ENCODE data around the gene LDHD.

The LDHD gene

GRCh38 chr16:75108792-75109731 lies 7.5 kb downstream of the LDHD start:
- Mint-ChIP-seq H3K4me3 (peak overlapping the region; percentile 65 to 69), H3K27me3 (peaks cover 25% of the 10 kb centered on the region), H3K9me3 (peaks cover 0 to 5% of the 10 kb centered on the region in 2 donors), H3K27ac (peak overlapping the region; percentile 34 to 68), H3K4me1 (peaks cover 74% of the 10 kb centered on the region)
- ATAC-seq (peak; percentile 78), DNase-seq (peak; percentile 54 to 78)

GRCh38 chr16:75107505-75107904 lies 9.1 kb downstream of the LDHD start:
- DNase-seq = no peak
- peaks cover 0 to 8% of the 10 kb centered on the region in 2 donors for H3K9me3 Mint-ChIP-seq
- H3K27ac Mint-ChIP-seq = no peak overlapping the region
- peaks cover 67% of the 10 kb centered on the region for H3K4me1 Mint-ChIP-seq
- H3K4me3 Mint-ChIP-seq = no peak overlapping the region
- peaks cover 13% of the 10 kb centered on the region for H3K27me3 Mint-ChIP-seq
- ATAC-seq = no peak

- Mint-ChIP-seq H3K4me1 (peaks cover 58% of the 10 kb centered on the region), H3K4me3 (peak overlapping the region in 1 of 2 donors; percentile 18), H3K27ac (no peak overlapping the region), H3K9me3 (peaks cover 0 to 8% of the 10 kb centered on the region in 2 donors), H3K27me3 (peaks cover 4% of the 10 kb centered on the region)
- DNase-seq = no peak
- ATAC-seq = no peak
Observed at GRCh38 chr16:75106351-75107274, 10.0 kb downstream of the LDHD start.

- Mint-ChIP-seq H3K27ac (peak overlapping the region in 1 of 2 donors; percentile 7), H3K27me3 (no peaks in the 10 kb centered on the region), H3K4me1 (peaks cover 50% of the 10 kb centered on the region), H3K9me3 (peaks cover 0 to 8% of the 10 kb centered on the region in 2 donors), H3K4me3 (no peak overlapping the region)
- DNase-seq (no peak), ATAC-seq (no peak)
Observed at GRCh38 chr16:75105306-75106061, 11.1 kb downstream of the LDHD start.

GRCh38 chr16:75104836-75105235 lies 11.7 kb downstream of the LDHD start:
- no peak overlapping the region for H3K27ac Mint-ChIP-seq
- DNase-seq = no peak
- peaks cover 50% of the 10 kb centered on the region for H3K4me1 Mint-ChIP-seq
- no peak overlapping the region for H3K4me3 Mint-ChIP-seq
- H3K9me3 Mint-ChIP-seq = peaks cover 0 to 8% of the 10 kb centered on the region in 2 donors
- H3K27me3 Mint-ChIP-seq = no peaks in the 10 kb centered on the region
- no peak for ATAC-seq

DNA sequence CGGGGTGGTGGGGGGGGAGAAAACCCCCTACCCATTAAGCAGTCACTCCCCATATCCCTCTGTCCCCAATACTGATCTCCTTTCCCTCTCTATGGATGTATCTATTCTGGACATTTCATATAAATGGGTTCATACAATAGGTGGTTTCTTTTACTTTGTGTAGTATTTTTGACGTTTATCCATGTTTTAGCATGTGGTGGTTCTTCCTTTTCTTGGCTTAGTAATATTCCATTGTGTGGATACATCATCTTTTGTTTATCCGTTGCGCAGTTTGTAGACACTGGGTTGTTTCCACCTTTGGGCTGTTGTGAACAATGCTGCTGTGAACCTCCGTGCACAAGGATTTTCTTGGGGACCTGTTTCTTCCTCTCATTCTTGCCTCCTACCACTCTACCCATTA lies 12.6 kb downstream of the LDHD start:
- H3K9me3 Mint-ChIP-seq = peaks cover 0 to 8% of the 10 kb centered on the region in 2 donors
- no peak overlapping the region for H3K27ac Mint-ChIP-seq
- H3K4me3 Mint-ChIP-seq = no peak overlapping the region
- DNase-seq = no peak
- H3K4me1 Mint-ChIP-seq = peaks cover 50% of the 10 kb centered on the region
- no peak for ATAC-seq
- no peaks in the 10 kb centered on the region for H3K27me3 Mint-ChIP-seq

GRCh38 chr16:75102595-75102994 lies 14.0 kb downstream of the LDHD start:
- H3K9me3 Mint-ChIP-seq = peaks cover 0 to 8% of the 10 kb centered on the region in 2 donors
- ATAC-seq (no peak), DNase-seq (no peak)
- H3K27me3 Mint-ChIP-seq = no peaks in the 10 kb centered on the region
- peaks cover 52% of the 10 kb centered on the region for H3K4me1 Mint-ChIP-seq
- H3K27ac Mint-ChIP-seq = no peak overlapping the region
- H3K4me3 Mint-ChIP-seq = no peak overlapping the region

DNA sequence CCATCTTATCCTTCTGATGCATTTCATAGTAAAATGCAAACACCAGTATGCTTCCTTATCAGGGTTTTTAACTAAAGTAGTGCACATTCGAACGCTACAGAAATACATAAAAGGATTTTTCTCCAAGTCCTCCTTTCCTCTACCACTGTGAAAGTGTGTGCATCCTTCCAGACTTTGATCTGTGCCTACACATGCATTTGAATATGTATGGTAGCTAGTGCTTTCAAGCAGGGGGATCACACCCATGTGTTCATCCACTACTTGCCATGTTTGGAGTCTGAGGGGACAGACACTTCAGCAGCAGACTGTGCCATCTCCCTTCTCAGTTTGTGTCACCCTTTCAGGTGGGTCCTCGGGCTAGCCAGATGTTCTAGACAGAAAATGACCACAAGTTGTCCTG lies 14.9 kb downstream of the LDHD start:
- Mint-ChIP-seq H3K27me3 (no peaks in the 10 kb centered on the region), H3K27ac (peak overlapping the region in 1 of 2 donors; percentile 31), H3K4me3 (no peak overlapping the region), H3K4me1 (peaks cover 61% of the 10 kb centered on the region), H3K9me3 (peaks cover 0 to 8% of the 10 kb centered on the region in 2 donors)
- DNase-seq = no peak
- no peak for ATAC-seq

- H3K27me3 Mint-ChIP-seq = no peaks in the 10 kb centered on the region
Observed at GRCh38 chr16:75100603-75100990, 16.0 kb downstream of the LDHD start.

GRCh38 chr16:75099738-75100602 lies 16.6 kb downstream of the LDHD start:
- H3K9me3 Mint-ChIP-seq = peaks cover 0 to 8% of the 10 kb centered on the region in 2 donors
- peak overlapping the region; percentile 61 to 79 for H3K27ac Mint-ChIP-seq
- peaks cover 58% of the 10 kb centered on the region for H3K4me1 Mint-ChIP-seq
- H3K27me3 Mint-ChIP-seq = no peaks in the 10 kb centered on the region
- peak in 1 of 2 donors; percentile 52 for DNase-seq
- H3K4me3 Mint-ChIP-seq = peak overlapping the region; percentile 53 to 59
- peak; percentile 65 for ATAC-seq

More at GRCh38 chr16:75100603-75100990, 16.0 kb downstream of the LDHD start:
- H3K4me3 Mint-ChIP-seq = no peak overlapping the region
- ATAC-seq (no peak), DNase-seq (no peak)
- peaks cover 58% of the 10 kb centered on the region for H3K4me1 Mint-ChIP-seq
- peak overlapping the region in 1 of 2 donors; percentile 51 for H3K27ac Mint-ChIP-seq
- peaks cover 0 to 8% of the 10 kb centered on the region in 2 donors for H3K9me3 Mint-ChIP-seq

GRCh38 chr16:75099075-75099667 lies 17.4 kb downstream of the LDHD start:
- H3K9me3 Mint-ChIP-seq = peaks cover 0 to 4% of the 10 kb centered on the region in 2 donors
- peak overlapping the region; percentile 61 to 79 for H3K27ac Mint-ChIP-seq
- H3K4me3 Mint-ChIP-seq = peak overlapping the region; percentile 59 to 64
- ATAC-seq (no peak), DNase-seq (no peak)
- peaks cover 54% of the 10 kb centered on the region for H3K4me1 Mint-ChIP-seq
- no peaks in the 10 kb centered on the region for H3K27me3 Mint-ChIP-seq

GRCh38 chr16:75097941-75098901 lies 18.4 kb downstream of the LDHD start:
- peaks cover 54% of the 10 kb centered on the region for H3K4me1 Mint-ChIP-seq
- H3K27me3 Mint-ChIP-seq = no peaks in the 10 kb centered on the region
- H3K4me3 Mint-ChIP-seq = peak overlapping the region; percentile 64 to 68
- no peaks in the 10 kb centered on the region for H3K9me3 Mint-ChIP-seq
- ATAC-seq (peak; percentile 97), DNase-seq (peak; percentile 71 to 84)
- H3K27ac Mint-ChIP-seq = peak overlapping the region in 1 of 2 donors; percentile 86

GRCh38 chr16:75097191-75097761 lies 19.3 kb downstream of the LDHD start:
- no peak overlapping the region for H3K27ac Mint-ChIP-seq
- no peak overlapping the region for H3K4me3 Mint-ChIP-seq
- DNase-seq (no peak), ATAC-seq (no peak)
- H3K9me3 Mint-ChIP-seq = no peaks in the 10 kb centered on the region
- peaks cover 54% of the 10 kb centered on the region for H3K4me1 Mint-ChIP-seq
- H3K27me3 Mint-ChIP-seq = no peaks in the 10 kb centered on the region
